ENCODE results near the gene FXYD2. TPM values are rescaled to one million over a fixed set of nuclear protein-coding genes. Genes with fewer than 3 reads are reported as not detected.

FXYD2 gene
- total RNA-seq, 2 donors from 2014 or later: 0.59 to 0.78 TPM

DNA sequence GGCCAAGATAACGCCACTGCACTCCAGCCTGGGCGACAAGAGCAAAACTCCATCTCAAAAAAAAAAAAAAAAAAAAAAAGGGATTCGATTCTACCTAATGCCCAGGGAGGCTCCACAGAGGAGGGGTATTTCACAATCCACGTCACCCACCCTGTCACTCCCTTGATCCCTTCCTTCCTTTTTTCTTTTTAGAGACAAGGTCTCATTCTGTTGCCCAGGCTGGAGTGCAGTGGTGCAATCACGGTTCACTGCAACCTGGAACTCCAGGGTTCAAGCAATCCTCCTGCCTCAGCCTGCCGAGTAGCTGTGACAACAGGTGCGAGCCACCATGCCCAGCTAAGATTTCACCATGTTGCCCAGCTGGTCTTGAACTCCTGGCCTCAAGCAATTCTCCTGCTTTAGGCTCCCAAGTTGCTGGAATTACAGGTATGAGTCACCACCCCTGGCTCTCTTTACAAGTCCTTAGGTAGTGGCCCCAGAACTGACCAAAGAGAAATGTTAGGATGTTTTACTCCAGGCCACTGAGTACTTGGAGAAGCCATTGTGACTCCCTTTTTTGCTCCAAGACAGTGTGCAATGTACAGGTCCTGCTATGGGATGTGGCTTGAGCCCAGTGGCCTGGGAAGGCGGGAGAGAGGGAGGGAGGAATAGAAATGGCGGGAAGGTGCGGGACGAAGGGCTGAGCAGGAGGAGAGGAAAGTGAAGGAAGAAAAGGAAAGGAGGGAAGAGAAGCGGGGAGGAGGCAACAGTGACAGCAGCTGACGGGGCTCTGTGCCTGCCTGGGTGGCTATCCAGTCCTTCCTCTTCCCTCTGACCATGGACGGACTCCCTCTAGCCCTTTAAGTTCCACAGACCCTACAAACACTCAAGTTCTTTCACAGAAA is 11.8 kb upstream of the FXYD2 start:
- H3K4me1 ChIP-seq: peaks cover 0 to 11% of the 10 kb centered on the region in 2 donors
- H3K27ac ChIP-seq: no peak overlapping the region
- TF ChIP-seq, protein P1, sequence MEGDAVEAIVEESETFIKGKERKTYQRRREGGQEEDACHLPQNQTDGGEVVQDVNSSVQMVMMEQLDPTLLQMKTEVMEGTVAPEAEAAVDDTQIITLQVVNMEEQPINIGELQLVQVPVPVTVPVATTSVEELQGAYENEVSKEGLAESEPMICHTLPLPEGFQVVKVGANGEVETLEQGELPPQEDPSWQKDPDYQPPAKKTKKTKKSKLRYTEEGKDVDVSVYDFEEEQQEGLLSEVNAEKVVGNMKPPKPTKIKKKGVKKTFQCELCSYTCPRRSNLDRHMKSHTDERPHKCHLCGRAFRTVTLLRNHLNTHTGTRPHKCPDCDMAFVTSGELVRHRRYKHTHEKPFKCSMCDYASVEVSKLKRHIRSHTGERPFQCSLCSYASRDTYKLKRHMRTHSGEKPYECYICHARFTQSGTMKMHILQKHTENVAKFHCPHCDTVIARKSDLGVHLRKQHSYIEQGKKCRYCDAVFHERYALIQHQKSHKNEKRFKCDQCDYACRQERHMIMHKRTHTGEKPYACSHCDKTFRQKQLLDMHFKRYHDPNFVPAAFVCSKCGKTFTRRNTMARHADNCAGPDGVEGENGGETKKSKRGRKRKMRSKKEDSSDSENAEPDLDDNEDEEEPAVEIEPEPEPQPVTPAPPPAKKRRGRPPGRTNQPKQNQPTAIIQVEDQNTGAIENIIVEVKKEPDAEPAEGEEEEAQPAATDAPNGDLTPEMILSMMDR (IDR thresholded peaks at IDR 0.05): no peak
- no peaks in the 10 kb centered on the region for H3K27me3 ChIP-seq
- H3K36me3 ChIP-seq: no peaks in the 10 kb centered on the region
- H3K4me3 ChIP-seq: no peak overlapping the region
- no peaks in the 10 kb centered on the region for H3K9me3 ChIP-seq
- peak; percentile 55 for DNase-seq (ENCODE audit: low spot score)

DNA sequence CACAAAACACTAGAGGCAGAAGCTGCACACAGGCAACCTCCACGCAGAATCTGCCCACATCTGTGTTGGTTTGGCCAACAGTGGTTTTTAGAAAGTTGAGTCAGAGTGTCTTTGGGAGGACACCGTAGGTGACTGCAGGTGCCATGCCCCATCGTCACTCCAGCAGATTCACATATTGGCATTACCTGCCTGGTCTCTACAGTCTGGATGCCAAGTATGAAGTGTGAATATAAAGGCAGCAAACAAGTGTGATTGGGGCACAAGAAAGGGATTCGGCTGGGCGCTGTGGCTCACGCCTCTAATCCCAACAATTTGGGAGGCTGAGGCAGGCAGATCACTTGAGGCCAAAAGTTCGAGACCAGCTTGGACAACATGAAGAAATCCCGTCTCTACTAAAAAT is 11.0 kb upstream of the FXYD2 start:
- peak; percentile 50 for DNase-seq (ENCODE audit: low spot score)
- H3K36me3 ChIP-seq: no peaks in the 10 kb centered on the region

DNA sequence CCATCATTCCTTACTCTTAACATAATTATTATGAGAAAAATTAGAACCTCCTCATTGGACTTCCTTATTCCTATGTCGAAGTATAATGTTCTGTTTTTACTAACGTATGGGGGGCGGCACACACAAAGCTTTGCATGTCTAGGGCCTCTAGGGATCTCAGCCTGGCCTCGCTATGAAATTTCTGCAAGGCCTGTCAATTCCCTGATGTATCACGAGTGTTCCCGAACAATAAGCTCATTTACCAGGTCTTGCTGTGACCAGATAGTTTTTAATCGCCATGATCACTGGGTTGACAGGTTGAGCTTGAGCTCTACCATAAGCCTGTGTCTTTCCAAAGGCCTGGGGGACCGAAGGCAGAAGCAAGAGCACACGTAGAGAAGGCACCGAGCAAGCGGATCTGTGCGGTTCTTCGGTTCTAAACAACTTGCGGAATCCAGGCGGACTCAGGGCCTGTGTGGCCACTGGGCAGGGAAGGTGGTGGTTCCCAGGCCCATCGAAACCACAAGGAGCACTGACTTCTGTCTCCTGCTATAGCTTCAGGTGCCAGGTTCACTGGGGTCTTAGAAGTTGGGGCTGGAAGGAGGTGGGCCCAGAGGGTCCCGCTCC is 10.4 kb upstream of the FXYD2 start:
- TF ChIP-seq, protein P1 (IDR thresholded peaks at IDR 0.05): no peak
- Histone ChIP-seq H3K27me3 (no peaks in the 10 kb centered on the region), H3K9me3 (no peaks in the 10 kb centered on the region), H3K27ac (no peak overlapping the region), H3K4me1 (peaks cover 0 to 14% of the 10 kb centered on the region in 2 donors), H3K4me3 (no peak overlapping the region), H3K36me3 (no peaks in the 10 kb centered on the region)
- no peak for DNase-seq (ENCODE audit: low spot score)

More for the DNA sequence above, 11.0 kb upstream of the FXYD2 start:
- H3K4me1 ChIP-seq: peaks cover 0 to 14% of the 10 kb centered on the region in 2 donors
- H3K4me3 ChIP-seq: no peak overlapping the region
- TF ChIP-seq, protein P1 (IDR thresholded peaks at IDR 0.05): no peak
- no peak overlapping the region for H3K27ac ChIP-seq
- H3K27me3 ChIP-seq: no peaks in the 10 kb centered on the region
- no peaks in the 10 kb centered on the region for H3K9me3 ChIP-seq

DNA sequence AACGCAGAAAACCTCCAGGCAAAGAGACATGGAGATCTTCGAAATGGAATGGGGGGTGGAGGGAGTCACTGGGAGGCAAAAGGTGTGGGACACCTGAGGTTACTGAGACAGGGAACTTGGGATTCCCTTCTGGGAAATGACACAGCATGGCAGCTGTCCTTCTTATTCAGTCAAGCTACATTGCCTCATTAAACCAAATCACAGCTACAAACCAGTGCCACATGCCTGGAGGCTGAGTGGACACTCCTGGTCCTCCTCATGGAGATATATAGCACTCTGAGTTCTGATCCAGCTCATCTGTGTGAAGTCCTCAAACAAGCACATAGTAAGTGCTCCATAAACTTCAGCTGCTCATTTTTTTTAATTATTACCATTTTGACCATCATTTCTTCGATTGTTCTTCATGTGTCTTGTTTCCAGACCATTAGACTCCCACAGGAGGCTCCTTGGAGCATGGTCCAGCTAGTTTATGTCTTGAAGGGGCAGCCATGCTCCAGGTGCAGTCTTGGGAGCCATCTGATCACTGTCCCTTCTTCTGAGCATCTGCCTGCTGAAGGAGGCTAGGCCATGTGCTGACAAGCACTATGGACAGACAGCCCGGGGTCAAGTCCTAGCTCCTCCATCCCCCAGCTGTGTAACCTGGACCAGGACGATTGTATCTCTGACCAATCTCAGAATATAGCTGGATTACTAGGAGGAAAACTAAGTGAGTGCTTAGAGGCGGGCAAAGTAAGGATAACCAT is 9.7 kb upstream of the FXYD2 start:
- H3K27me3 ChIP-seq: no peaks in the 10 kb centered on the region
- peaks cover 0 to 15% of the 10 kb centered on the region in 2 donors for H3K4me1 ChIP-seq
- H3K9me3 ChIP-seq: no peaks in the 10 kb centered on the region
- H3K4me3 ChIP-seq: no peak overlapping the region
- H3K27ac ChIP-seq: no peak overlapping the region
- no peak for DNase-seq (ENCODE audit: low spot score)
- TF ChIP-seq, protein P1 (IDR thresholded peaks at IDR 0.05): no peak
- no peaks in the 10 kb centered on the region for H3K36me3 ChIP-seq

DNA sequence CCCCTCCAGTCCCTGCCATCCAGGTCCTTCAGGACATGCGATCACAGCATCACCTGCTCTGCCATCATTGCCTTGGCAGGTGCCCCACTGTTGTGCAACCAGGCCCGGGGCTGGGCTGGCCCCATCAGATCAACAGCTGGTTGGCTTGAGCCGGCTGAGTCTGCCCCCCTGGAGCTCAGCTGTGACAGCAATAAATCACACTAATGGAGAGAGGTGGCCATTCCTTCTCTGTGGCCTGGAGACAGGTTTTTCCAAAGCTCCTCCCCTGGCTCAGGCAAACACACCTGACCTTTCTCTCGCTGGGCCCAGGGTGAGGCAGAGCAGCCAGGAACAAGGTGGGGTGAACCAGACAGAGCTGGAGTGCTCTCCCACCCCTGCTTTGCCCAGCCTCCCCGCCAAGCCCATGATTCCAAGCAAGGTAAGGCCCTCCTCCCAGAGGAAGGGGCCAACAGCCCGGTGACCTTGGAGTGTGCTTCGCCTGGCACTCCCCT is 8.9 kb upstream of the FXYD2 start:
- Histone ChIP-seq H3K36me3 (no peaks in the 10 kb centered on the region), H3K4me3 (no peak overlapping the region), H3K9me3 (no peaks in the 10 kb centered on the region), H3K27ac (no peak overlapping the region), H3K27me3 (no peaks in the 10 kb centered on the region), H3K4me1 (peaks cover 0 to 23% of the 10 kb centered on the region in 2 donors)
- DNase-seq (ENCODE audit: low spot score): no peak
- TF ChIP-seq, protein P1 (IDR thresholded peaks at IDR 0.05): no peak

Measured in right atrium auricular region (tissue), 2 donors.